MM.1S (cell line): Measurements from ENCODE around the gene SPRED3.
"Not testable (repeated sequence)": the region's sequence is repeated elsewhere in the genome, so short reads cannot be mapped to it uniquely, and the experiment has no call there.

Experiments used
- CTCF ChIP-seq: fragments of 300-600 bp; sonication (generic); IDR thresholded peaks from 2 replicates; pipeline ENCODE4 v1.5.1; 2016; ENCODE audit warnings: antibody characterized with exemption, low read length, mixed read lengths
- EZH2 ChIP-seq: fragments of 300-600 bp; sonication (generic); optimal IDR thresholded peaks from 2 replicates; pipeline ENCODE3; 2017; ENCODE audit warnings: low read depth, mild to moderate bottlenecking, antibody characterized with exemption, low read length, mixed read lengths
- EZH2phosphoT487 ChIP-seq: fragments of 300-600 bp; sonication (generic); IDR thresholded peaks from 2 replicates; pipeline ENCODE4 v1.6.1; 2018; ENCODE audit warnings: antibody characterized with exemption, low read length

- TF ChIP-seq CTCF, EZH2phosphoT487, EZH2: not testable (repeated sequence)
Observed at GRCh38 chr19:38362946-38363688, 25.4 kb upstream of the SPRED3 start.
